ENCODE results near the gene CCSER1.

The CCSER1 gene

DNA sequence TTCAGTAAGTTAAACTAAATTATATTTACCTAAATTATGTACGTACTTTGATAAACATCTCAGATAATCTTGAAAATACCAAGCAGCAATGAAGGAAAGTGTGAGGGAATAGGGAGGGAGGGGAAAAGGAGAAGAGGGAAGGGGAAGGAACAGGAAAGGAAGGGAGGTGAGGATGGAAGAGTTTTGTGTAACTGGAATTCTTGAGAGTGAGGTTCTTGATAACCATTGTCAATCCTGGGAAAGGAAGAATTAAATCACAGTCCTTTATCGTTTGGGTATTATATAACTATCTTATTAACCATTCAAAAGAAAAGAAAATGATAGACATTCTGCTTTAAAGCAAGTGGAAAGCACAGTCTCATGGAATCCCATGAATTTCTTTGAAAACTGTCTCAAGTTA lies 795.0 kb downstream of the CCSER1 start:
- Histone ChIP-seq H3K36me3 (ENCODE audit: insufficient read depth, low read length) (no peaks in the 10 kb centered on the region), H3F3A (ENCODE audit: low read depth) (no peaks in the 10 kb centered on the region), H3K27me3 (ENCODE audit: insufficient read depth, low read length, poor library complexity, severe bottlenecking) (no peaks in the 10 kb centered on the region), H3K4me3 (ENCODE audit: low read length, poor library complexity, severe bottlenecking) (no peak overlapping the region), H3K79me2 (ENCODE audit: insufficient read depth, low read length) (no peaks in the 10 kb centered on the region), H2AFZ (ENCODE audit: low read length) (no peak overlapping the region), H3K4me2 (ENCODE audit: low read depth, low read length, poor library complexity, severe bottlenecking) (no peak overlapping the region), H4K20me1 (ENCODE audit: insufficient read depth, low read length, poor library complexity, severe bottlenecking) (no peaks in the 10 kb centered on the region), H3K9ac (ENCODE audit: low read depth, low read length, poor library complexity, severe bottlenecking) (no peak overlapping the region), H3K4me1 (ENCODE audit: insufficient read depth, low read length, poor library complexity, severe bottlenecking) (no peaks in the 10 kb centered on the region), H3K9me2 (replicated peaks; ENCODE audit: low read depth, low read length) (0 out of 2 replicates have a peak, but pooled peaks cover 3% of the 10 kb centered on the region), H3K9me3 (ENCODE audit: insufficient read depth, low read depth, low read length) (no peaks in the 10 kb centered on the region)
- TF ChIP-seq, protein P1, sequence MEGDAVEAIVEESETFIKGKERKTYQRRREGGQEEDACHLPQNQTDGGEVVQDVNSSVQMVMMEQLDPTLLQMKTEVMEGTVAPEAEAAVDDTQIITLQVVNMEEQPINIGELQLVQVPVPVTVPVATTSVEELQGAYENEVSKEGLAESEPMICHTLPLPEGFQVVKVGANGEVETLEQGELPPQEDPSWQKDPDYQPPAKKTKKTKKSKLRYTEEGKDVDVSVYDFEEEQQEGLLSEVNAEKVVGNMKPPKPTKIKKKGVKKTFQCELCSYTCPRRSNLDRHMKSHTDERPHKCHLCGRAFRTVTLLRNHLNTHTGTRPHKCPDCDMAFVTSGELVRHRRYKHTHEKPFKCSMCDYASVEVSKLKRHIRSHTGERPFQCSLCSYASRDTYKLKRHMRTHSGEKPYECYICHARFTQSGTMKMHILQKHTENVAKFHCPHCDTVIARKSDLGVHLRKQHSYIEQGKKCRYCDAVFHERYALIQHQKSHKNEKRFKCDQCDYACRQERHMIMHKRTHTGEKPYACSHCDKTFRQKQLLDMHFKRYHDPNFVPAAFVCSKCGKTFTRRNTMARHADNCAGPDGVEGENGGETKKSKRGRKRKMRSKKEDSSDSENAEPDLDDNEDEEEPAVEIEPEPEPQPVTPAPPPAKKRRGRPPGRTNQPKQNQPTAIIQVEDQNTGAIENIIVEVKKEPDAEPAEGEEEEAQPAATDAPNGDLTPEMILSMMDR (conservative IDR thresholded peaks at IDR 0.05; ENCODE audit: low read length) = no peak
- no peak for TF ChIP-seq EZH2phosphoT487 (IDR thresholded peaks at IDR 0.05; ENCODE audit: borderline replicate concordance)

DNA sequence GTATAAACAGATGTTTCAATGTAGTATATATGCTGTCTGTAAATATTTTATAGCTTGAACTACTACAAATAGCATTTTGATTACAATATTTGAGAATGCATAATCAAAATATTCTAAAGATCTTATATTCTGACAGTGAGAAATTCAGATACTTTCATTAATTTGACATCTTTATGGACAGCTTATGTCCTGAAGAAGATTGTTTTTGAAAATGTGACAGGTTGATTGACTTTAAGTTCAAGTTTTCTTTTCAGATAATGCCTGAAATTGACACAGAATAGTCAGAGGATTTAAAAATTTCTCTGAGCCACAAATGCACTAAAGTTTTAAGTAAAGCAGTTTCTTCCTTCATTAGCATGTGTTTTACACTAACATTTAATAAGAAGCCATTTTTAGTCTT lies 799.8 kb downstream of the CCSER1 start:
- Histone ChIP-seq H3K4me1 (ENCODE audit: insufficient read depth, low read length, poor library complexity, severe bottlenecking) (no peaks in the 10 kb centered on the region), H3K9ac (ENCODE audit: low read depth, low read length, poor library complexity, severe bottlenecking) (no peak overlapping the region), H3K4me3 (ENCODE audit: low read length, poor library complexity, severe bottlenecking) (no peak overlapping the region), H3K9me3 (ENCODE audit: insufficient read depth, low read depth, low read length) (no peaks in the 10 kb centered on the region), H3K27me3 (ENCODE audit: insufficient read depth, low read length, poor library complexity, severe bottlenecking) (no peaks in the 10 kb centered on the region), H2AFZ (ENCODE audit: low read length) (no peak overlapping the region), H3F3A (ENCODE audit: low read depth) (no peaks in the 10 kb centered on the region), H3K4me2 (ENCODE audit: low read depth, low read length, poor library complexity, severe bottlenecking) (no peak overlapping the region), H4K20me1 (ENCODE audit: insufficient read depth, low read length, poor library complexity, severe bottlenecking) (no peaks in the 10 kb centered on the region), H3K79me2 (ENCODE audit: insufficient read depth, low read length) (no peaks in the 10 kb centered on the region), H3K36me3 (ENCODE audit: insufficient read depth, low read length) (no peaks in the 10 kb centered on the region), H3K9me2 (replicated peaks; ENCODE audit: low read depth, low read length) (no peaks in the 10 kb centered on the region)
- TF ChIP-seq, protein P1 (conservative IDR thresholded peaks at IDR 0.05; ENCODE audit: low read length) = no peak
- no peak for TF ChIP-seq EZH2phosphoT487 (IDR thresholded peaks at IDR 0.05; ENCODE audit: borderline replicate concordance)

DNA sequence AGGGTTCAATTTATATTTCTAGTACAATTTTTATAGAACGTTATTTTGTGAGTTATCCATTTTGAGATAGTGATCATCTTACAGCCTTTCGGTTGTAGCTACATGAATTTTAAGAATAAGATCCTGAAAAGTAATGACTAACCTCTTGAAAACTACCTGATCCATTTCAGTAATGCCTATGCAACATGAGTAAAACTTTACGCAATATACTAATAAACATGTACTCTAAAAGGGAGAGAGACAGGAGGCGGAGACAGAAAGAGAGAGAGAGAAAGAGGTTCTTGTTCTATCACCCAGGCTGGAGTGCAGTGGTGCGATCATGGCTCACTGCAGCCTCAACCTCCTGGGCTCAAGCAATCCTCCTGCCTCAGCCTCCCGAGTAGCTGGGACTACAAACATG lies 816.1 kb downstream of the CCSER1 start:
- H3K4me2 ChIP-seq (ENCODE audit: low read depth, low read length, poor library complexity, severe bottlenecking) = no peak overlapping the region
- H3K9ac ChIP-seq (ENCODE audit: low read depth, low read length, poor library complexity, severe bottlenecking) = no peak overlapping the region
- H3K9me2 ChIP-seq (replicated peaks; ENCODE audit: low read depth, low read length) = no peaks in the 10 kb centered on the region
- no peaks in the 10 kb centered on the region for H3K9me3 ChIP-seq (ENCODE audit: insufficient read depth, low read depth, low read length)
- H3K36me3 ChIP-seq (ENCODE audit: insufficient read depth, low read length) = no peaks in the 10 kb centered on the region
- TF ChIP-seq EZH2phosphoT487 (IDR thresholded peaks at IDR 0.05; ENCODE audit: borderline replicate concordance) = no peak
- TF ChIP-seq, protein P1 (conservative IDR thresholded peaks at IDR 0.05; ENCODE audit: low read length) = no peak
- H2AFZ ChIP-seq (ENCODE audit: low read length) = no peak overlapping the region
- no peaks in the 10 kb centered on the region for H3K79me2 ChIP-seq (ENCODE audit: insufficient read depth, low read length)
- H3K27me3 ChIP-seq (ENCODE audit: insufficient read depth, low read length, poor library complexity, severe bottlenecking) = no peaks in the 10 kb centered on the region
- no peaks in the 10 kb centered on the region for H4K20me1 ChIP-seq (ENCODE audit: insufficient read depth, low read length, poor library complexity, severe bottlenecking)
- no peak overlapping the region for H3K4me3 ChIP-seq (ENCODE audit: low read length, poor library complexity, severe bottlenecking)
- H3F3A ChIP-seq (ENCODE audit: low read depth) = no peaks in the 10 kb centered on the region
- no peaks in the 10 kb centered on the region for H3K4me1 ChIP-seq (ENCODE audit: insufficient read depth, low read length, poor library complexity, severe bottlenecking)

Measured in Loucy (cell line).